NCI-H1694 treated with DMSO at 0.1 percent for 48 hours (cell line): Measurements from ENCODE around the gene THRAP3.

Experiments used
- DNase-seq: peaks from one replicate; lab custom pipeline; 2025; lab: John Stamatoyannopoulos, UW

THRAP3 gene

DNA sequence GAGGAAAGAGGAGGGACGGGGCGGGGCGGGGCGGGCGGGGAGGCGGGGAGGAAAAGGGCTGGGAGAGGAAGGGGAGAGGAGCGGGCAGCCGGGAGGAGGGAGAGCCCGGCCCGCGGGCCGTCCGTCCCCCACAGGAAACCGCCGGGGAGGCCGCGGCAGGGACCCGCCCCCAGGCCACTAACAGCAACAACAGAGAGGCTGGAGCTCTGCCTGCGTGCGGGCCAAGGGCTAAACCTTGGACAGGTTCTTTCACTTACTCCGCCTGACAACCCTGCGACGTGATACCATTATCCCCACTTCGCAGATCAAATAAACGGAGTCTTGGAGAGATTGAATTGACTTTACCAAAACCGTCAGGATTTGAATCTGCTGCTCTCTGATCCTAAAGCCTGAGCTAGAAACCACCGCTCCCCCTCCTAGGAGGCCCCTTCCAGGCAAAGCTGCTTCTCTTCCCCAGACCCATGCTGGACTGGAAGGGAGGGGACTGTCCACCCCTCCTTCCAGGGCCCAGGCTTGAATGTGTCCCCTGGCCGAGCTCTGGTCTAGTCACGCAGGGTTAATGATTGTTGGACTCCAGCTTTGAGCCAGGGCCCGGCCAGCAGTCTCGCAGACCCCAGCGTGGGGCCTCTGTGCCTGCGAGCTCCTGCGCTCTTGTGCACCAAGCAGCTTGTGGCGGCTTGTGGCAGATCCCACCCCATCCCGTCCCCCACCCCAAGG lies 99.6 kb downstream of the THRAP3 start, which contains the start of gene EVA1B:
Gene EVA1B (minus strand): TSS at position 10 of the 717 bp plus-strand sequence. CDS start 608 bp downstream, outside the sequence.
- peak; percentile 0 for DNase-seq

GRCh38 chr1:36324353-36324703 lies 100.1 kb downstream of the THRAP3 start:
- no peak for DNase-seq

- no peak for DNase-seq
Observed at GRCh38 chr1:36326499-36326898, 102.3 kb downstream of the THRAP3 start.

GRCh38 chr1:36327421-36328087 lies 103.3 kb downstream of the THRAP3 start:
- DNase-seq: no peak

DNA sequence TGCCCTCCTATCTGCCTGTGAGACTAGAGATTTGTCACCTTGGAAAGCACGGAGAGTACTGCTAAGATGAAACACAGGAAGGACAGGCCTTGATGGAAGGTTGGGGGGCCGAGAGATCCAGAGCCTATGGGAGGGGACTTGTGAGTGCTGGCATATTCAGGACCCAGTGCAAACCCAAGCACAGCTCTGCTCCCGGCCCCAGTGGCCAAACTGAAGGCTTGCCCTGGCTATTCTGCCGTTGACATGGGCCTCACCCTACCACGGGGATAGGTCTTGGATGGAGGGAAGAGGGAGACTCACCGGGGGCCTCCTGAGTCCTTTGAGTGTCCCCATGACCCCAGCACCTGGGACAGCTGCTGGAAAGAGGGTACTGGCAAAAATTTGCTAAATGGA lies 103.8 kb downstream of the THRAP3 start:
- no peak for DNase-seq

DNA sequence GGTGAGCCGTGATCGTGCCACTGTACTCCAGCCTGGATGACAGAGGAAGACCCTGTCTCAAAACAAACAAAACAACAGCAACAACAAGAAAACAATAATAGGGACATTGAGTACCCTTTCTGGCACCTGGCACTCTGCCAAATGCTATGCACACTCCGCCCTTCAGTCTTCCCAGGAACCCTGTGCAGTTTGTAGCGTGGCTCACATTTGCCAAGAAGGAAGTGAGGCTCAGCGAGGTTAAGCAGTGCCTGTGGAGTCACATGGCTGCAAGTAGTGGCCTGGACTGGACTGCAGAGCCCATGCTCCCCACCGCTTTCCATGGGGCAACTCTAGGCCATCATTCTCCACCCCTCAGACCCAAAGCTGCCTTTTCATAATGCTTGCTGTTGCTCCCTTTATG lies 104.5 kb downstream of the THRAP3 start:
- no peak for DNase-seq

GRCh38 chr1:36329817-36330216 lies 105.6 kb downstream of the THRAP3 start:
- no peak for DNase-seq

GRCh38 chr1:36330940-36331339 lies 106.7 kb downstream of the THRAP3 start:
- DNase-seq: no peak

DNA sequence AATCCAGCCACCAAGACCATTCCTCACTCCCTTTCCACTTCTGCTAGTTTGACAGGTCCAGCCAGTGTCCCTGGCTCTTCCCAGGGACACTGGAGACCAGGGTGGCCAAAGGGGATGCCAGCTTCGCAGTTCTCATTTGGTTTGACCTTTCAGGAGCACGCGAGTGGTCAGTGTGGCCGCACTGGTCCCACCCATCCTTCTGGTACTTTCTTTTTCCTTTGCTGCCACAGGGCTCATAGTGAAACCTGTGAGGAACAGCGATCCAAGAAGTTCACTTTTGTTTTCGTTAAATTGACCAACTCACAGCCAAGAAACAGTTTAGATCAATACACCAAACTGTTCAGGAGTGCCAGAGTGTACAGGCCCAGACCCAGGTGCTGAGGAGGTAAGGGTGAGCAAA lies 113.6 kb downstream of the THRAP3 start:
- no peak for DNase-seq

GRCh38 chr1:36339215-36339614 lies 115.0 kb downstream of the THRAP3 start:
- DNase-seq: no peak

GRCh38 chr1:36339615-36340014 lies 115.4 kb downstream of the THRAP3 start:
- no peak for DNase-seq

- no peak for DNase-seq
Observed at GRCh38 chr1:36341626-36342320, 117.5 kb downstream of the THRAP3 start.

DNA sequence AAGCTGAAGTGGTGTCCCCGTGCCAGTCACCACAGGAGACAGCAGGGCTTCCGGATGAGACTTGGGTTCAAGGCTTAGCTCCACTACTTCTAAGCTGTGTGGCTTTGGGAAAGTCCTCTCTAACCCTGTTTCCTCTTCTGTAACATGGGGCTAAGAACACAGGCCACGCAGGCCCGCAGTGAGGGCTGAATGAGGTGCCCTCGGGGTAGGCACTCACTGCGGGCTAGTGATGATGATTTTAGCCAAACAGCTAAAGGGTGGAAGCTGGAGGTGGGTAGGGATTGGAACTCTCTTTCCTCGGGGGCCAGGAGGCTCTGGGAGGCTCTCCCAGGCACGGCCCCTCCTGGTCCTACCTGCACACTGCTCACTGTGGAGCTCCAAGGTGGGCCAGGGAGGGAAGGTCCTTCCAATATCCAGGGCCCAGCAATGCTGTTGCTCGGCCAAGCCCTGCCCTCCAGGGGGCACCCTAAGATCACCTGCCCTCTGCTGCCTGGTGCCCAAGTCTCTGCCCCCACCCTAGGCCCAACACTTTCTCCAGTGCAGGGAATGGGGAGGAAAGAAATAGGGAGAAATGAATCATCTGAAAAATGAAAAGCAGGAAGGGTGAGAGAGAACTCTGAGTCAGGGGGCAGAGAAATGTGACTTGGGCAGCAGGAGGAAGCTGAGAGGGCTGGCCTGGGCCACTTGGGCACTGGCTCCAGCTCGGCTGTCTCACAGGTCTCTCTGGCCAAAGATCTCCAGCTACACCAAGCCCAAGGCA lies 118.4 kb downstream of the THRAP3 start:
- peak; percentile 33 for DNase-seq

DNA sequence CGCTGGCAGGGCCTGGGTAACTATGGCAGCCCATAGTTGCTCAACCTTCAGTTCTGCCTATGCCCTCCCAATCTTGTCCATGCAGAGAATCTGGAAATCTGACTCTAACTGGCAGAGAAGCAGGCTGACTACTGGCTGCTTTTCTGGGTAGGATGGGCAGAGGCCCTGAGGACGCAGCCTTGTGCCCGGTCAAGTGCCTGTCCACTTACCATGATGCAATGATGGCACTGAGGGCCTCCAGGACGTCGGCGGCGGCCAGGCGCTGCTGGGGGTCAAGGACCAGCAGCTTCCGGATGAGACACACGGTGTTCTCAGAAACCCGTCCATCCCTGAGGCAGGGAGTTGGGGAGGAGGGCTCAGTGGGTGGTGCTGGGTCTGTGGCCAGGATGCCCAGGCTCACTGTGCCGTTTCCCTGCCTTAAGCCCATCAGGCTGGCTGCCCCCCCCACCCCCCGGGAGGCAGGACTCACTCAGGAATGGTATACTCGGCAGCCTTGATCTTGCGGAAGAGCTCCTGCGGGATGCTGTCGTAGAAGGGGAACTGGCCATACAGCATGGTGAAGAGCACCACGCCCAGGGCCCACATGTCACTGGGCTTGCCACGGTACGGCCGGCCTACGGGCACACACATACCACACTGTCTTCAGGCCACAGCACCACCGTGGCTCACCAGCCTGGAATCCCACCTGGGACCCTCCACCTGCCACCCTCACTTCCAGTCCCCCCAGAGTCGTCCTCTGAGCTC lies 119.6 kb downstream of the THRAP3 start:
- DNase-seq: no peak

GRCh38 chr1:36344395-36344680 lies 120.1 kb downstream of the THRAP3 start:
- DNase-seq: no peak

GRCh38 chr1:36345353-36345752 lies 121.1 kb downstream of the THRAP3 start:
- DNase-seq: no peak

- peak; percentile 13 for DNase-seq
Observed at GRCh38 chr1:36346741-36347370, 122.6 kb downstream of the THRAP3 start.

- no peak for DNase-seq
Observed at GRCh38 chr1:36349241-36349671, 125.0 kb downstream of the THRAP3 start.

DNA sequence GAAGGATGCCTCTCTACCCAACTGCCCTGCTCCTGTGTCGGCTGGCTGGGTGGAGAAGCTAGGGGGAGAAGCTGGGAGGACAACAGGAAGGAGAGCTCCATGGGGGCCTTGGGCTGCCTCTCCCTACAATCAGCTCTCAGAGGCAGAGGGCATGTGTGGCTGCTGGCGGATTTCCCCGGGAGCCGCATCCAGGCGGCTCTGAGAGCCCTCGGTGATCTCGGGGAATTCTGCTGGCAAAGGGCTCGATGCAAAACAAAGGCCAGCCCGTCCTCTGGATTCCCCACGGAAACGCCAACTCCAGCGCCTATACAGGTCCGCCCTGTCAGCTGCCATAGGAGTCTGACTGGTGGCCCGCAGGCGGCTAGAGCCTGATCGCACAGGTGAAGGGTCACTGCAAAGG lies 125.6 kb downstream of the THRAP3 start:
- DNase-seq: no peak

DNA sequence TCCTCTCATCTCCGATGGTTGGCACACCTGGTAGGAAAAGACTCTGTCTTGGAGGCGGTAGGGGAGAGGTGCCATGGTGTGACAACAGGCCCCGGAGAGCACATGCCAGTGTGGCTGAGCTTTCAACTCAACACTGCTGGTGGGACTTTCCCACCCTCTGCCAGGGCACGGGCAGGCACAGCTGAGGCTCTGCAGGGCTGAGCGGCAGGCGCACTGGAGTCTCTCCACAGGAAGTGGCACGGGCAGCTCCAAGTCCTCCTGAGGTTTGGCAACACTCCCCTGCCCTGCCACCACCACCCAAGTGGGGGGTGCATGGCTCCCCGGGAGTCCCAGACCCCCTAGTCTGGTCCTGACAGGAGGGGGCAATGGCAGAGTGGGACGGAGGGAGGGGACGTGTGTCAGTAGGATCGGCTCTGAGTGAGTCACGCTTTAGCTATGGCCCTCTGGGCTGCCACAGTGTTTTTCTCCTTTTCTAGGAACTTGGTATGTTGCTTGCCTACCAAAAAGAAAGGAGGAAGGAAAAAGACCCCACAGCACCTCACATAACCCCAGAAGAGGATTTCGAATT lies 126.5 kb downstream of the THRAP3 start:
- DNase-seq: no peak
